A549 (cell line): ENCODE data around the gene SEC22C.

ENCODE experiments used
- CEBPB ChIP-seq, 2 experiments: fragments of >200 bp in 1 of 2; sonication (Bioruptor Twin) in 1 of 2; formaldehyde crosslinking in 1 of 2; IDR thresholded peaks; 2 replicates each; pipeline ENCODE4 v1.6.1; 2012 to 2016
- EHMT2 ChIP-seq: fragments of 200-600 bp; sonication (generic); IDR thresholded peaks from 2 replicates; pipeline ENCODE4 v1.6.1; 2016; ENCODE audit warnings: antibody characterized with exemption, low read depth, mild to moderate bottlenecking, moderate library complexity
- EP300 ChIP-seq, 2 experiments: fragments of >200 bp; sonication (Bioruptor Twin); formaldehyde crosslinking; IDR thresholded peaks; 2 replicates in 1 of 2; 3 replicates in 1 of 2; pipeline ENCODE4 v1.6.1; 2016 to 2017
- FOSL2 ChIP-seq, 2 experiments: fragments of 450-650 bp in 1 of 2; fragments of >200 bp in 1 of 2; sonication (Bioruptor Twin) in 1 of 2; formaldehyde crosslinking; IDR thresholded peaks; 2 replicates each; pipeline versions ENCODE4 v1.5.0 to v1.6.1; 2016 to 2020; ENCODE audit warnings: mild to moderate bottlenecking in 1 of 2, moderate library complexity in 1 of 2
- HOXB5 ChIP-seq: fragments of 250-450 bp; sonication (Bioruptor Pico); IDR thresholded peaks from 2 replicates; pipeline ENCODE4 v1.5.0; 2020; ENCODE audit warnings: mild to moderate bottlenecking, moderate library complexity
- KDM1A ChIP-seq: fragments of 200-600 bp; sonication (generic); IDR thresholded peaks from 2 replicates; pipeline ENCODE4 v1.6.1; 2016; ENCODE audit warnings: low read depth, mild to moderate bottlenecking
- MYC ChIP-seq: IDR thresholded peaks from 2 replicates; pipeline ENCODE4 v1.6.1; 2012; ENCODE audit warnings: mild to moderate bottlenecking, inconsistent platforms, low read length, improper control_type of control experiment, borderline replicate concordance
- NFE2L2 ChIP-seq: fragments of 150-350 bp; conservative IDR thresholded peaks from 2 replicates; pipeline ENCODE4 v1.6.1; 2014; ENCODE audit warnings: low read length
- POLR2A ChIP-seq: IDR thresholded peaks from 2 replicates; pipeline ENCODE4 v1.6.1; 2012; ENCODE audit warnings: mild to moderate bottlenecking, low read length
- RAD21 ChIP-seq, 2 experiments: fragments of >200 bp in 1 of 2; sonication (Bioruptor Twin) in 1 of 2; formaldehyde crosslinking in 1 of 2; IDR thresholded peaks in 1 of 2; conservative IDR thresholded peaks in 1 of 2; 2 replicates in 1 of 2; 3 replicates in 1 of 2; pipeline ENCODE4 v1.6.1; 2012 to 2018; ENCODE audit warnings: inconsistent platforms in 1 of 2
- RFX5 ChIP-seq: fragments of 450-650 bp; IDR thresholded peaks from 2 replicates; pipeline ENCODE4 v1.7.1; 2014; ENCODE audit warnings: antibody characterized with exemption, mild to moderate bottlenecking, moderate library complexity
- SREBF2 ChIP-seq: fragments of 450-650 bp; IDR thresholded peaks from 2 replicates; pipeline ENCODE4 v1.6.1; 2014; ENCODE audit warnings: mild to moderate bottlenecking, moderate library complexity
- TF ChIP-seq, protein P1 (sequence below): fragments of >200 bp; sonication (Bioruptor Twin); formaldehyde crosslinking; IDR thresholded peaks from 3 replicates; pipeline ENCODE4 v1.5.1; 2016
- TF ChIP-seq, protein P2 (sequence below): fragments of 250-450 bp; sonication (Bioruptor Pico); IDR thresholded peaks from 2 replicates; pipeline ENCODE4 v1.5.0; 2021; ENCODE audit warnings: mild to moderate bottlenecking, moderate library complexity, borderline replicate concordance

DNA sequence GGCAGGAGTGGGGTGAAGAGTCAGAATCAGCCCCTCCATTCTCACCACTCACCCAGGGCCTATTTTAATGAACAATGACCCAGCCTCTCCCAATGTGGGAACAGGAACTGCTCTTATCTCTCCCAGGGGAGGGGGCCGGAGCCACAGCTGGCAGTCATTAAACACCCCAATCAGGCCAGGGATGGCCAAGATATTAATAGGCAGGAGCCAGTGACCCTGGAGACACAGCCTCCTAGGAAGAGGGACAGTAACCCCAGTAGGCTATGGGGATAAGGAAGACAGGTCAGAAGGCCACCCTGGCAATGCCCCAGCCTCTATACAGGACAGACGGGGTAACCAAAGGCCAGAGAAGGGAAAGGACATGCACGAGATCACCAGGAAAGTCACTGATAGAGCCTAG, 40.7 kb downstream of the SEC22C start:
- TF ChIP-seq, protein P1, sequence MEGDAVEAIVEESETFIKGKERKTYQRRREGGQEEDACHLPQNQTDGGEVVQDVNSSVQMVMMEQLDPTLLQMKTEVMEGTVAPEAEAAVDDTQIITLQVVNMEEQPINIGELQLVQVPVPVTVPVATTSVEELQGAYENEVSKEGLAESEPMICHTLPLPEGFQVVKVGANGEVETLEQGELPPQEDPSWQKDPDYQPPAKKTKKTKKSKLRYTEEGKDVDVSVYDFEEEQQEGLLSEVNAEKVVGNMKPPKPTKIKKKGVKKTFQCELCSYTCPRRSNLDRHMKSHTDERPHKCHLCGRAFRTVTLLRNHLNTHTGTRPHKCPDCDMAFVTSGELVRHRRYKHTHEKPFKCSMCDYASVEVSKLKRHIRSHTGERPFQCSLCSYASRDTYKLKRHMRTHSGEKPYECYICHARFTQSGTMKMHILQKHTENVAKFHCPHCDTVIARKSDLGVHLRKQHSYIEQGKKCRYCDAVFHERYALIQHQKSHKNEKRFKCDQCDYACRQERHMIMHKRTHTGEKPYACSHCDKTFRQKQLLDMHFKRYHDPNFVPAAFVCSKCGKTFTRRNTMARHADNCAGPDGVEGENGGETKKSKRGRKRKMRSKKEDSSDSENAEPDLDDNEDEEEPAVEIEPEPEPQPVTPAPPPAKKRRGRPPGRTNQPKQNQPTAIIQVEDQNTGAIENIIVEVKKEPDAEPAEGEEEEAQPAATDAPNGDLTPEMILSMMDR = no peak
- TF ChIP-seq POLR2A (no peak), EP300 (IDR thresholded peaks at IDR 0.05) (no peak), RFX5 (no peak), RAD21 (conservative IDR thresholded peaks at IDR 0.05 in 1 of 2, IDR thresholded peaks at IDR 0.05 in 1 of 2) (no peak), CEBPB (IDR thresholded peaks at IDR 0.05) (no peak), FOSL2 (IDR thresholded peaks at IDR 0.05) (no peak), FOSL2 (CRISPR knock-in tag; IDR thresholded peaks at IDR 0.05) (no peak), NFE2L2 (no peak), HOXB5 (no peak), MYC (no peak), SREBF2 (no peak), KDM1A (no peak), EHMT2 (no peak)
- TF ChIP-seq, protein P2, sequence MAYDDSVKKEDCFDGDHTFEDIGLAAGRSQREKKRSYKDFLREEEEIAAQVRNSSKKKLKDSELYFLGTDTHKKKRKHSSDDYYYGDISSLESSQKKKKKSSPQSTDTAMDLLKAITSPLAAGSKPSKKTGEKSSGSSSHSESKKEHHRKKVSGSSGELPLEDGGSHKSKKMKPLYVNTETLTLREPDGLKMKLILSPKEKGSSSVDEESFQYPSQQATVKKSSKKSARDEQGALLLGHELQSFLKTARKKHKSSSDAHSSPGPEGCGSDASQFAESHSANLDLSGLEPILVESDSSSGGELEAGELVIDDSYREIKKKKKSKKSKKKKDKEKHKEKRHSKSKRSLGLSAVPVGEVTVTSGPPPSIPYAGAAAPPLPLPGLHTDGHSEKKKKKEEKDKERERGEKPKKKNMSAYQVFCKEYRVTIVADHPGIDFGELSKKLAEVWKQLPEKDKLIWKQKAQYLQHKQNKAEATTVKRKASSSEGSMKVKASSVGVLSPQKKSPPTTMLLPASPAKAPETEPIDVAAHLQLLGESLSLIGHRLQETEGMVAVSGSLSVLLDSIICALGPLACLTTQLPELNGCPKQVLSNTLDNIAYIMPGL (CRISPR knock-in tag) = no peak
